Measurements from ENCODE around the gene GLB1L2.

The GLB1L2 gene

GRCh38 chr11:134425413-134425812, 93.6 kb downstream of the GLB1L2 start:
- DNase-seq (ENCODE audit: low read depth in 2 of 2, low spot score in 1 of 2), result no peak

Data from stimulated activated CD8-positive, alpha-beta memory T cell treated with anti-CD3 and anti-CD28 coated beads, Interleukin-4, amount 100 ng/mL, for 1 hour (primary cell).